ENCODE data around the gene KIF16B.

- no peak for TF ChIP-seq CTCF (IDR thresholded peaks at IDR 0.05; ENCODE audit: poor library complexity)
- no peak for TF ChIP-seq EZH2 (IDR thresholded peaks at IDR 0.05; ENCODE audit: borderline replicate concordance)
- TF ChIP-seq EZH2phosphoT487 (IDR thresholded peaks at IDR 0.05; ENCODE audit: low read depth, severe bottlenecking, unreplicated experiment) = no peak
Measured at GRCh38 chr20:16240355-16240754, 332.9 kb downstream of the KIF16B start.

All from hepatocyte (in vitro differentiated cells).